Activated naive CD8-positive, alpha-beta T cell treated with anti-CD3 and anti-CD28 coated beads, Interleukin-2, amount 50 U/mL, for 16 hours (primary cell): ENCODE results near the gene IQSEC1.

Source experiments
- DNase-seq: peaks from one replicate; pipeline ENCODE4 v3.0.0-alpha.2; 2020; ENCODE audit warnings: low read depth, low spot score

The IQSEC1 gene

GRCh38 chr3:12908136-12908730 is 165.0 kb downstream of the IQSEC1 start:
- no peak for DNase-seq

GRCh38 chr3:12907729-12908128 is 165.5 kb downstream of the IQSEC1 start:
- no peak for DNase-seq

- DNase-seq = no peak
These were observed 165.9 kb downstream of the IQSEC1 start for GRCh38 chr3:12907296-12907695.

- DNase-seq = no peak
These were observed 166.3 kb downstream of the IQSEC1 start for GRCh38 chr3:12906916-12907290.

GRCh38 chr3:12906141-12906915 is 166.9 kb downstream of the IQSEC1 start:
- no peak for DNase-seq

- DNase-seq = no peak
These were observed 167.7 kb downstream of the IQSEC1 start for GRCh38 chr3:12905316-12906071.

GRCh38 chr3:12904951-12905315 is 168.3 kb downstream of the IQSEC1 start:
- DNase-seq = no peak

- DNase-seq = no peak
These were observed 169.3 kb downstream of the IQSEC1 start for GRCh38 chr3:12903881-12904280.

- no peak for DNase-seq
These were observed 170.0 kb downstream of the IQSEC1 start for GRCh38 chr3:12903000-12903800.

GRCh38 chr3:12902181-12902999 is 170.8 kb downstream of the IQSEC1 start:
- DNase-seq = no peak

GRCh38 chr3:12901623-12902045 is 171.6 kb downstream of the IQSEC1 start:
- no peak for DNase-seq

- DNase-seq = no peak
These were observed 172.3 kb downstream of the IQSEC1 start for GRCh38 chr3:12900885-12901411.

- DNase-seq = no peak
These were observed 174.1 kb downstream of the IQSEC1 start for GRCh38 chr3:12898965-12899755.

- no peak for DNase-seq
These were observed 174.8 kb downstream of the IQSEC1 start for GRCh38 chr3:12898290-12898964.

GRCh38 chr3:12897381-12898289 is 175.6 kb downstream of the IQSEC1 start:
- no peak for DNase-seq

GRCh38 chr3:12896063-12896985 is 176.9 kb downstream of the IQSEC1 start:
- DNase-seq = no peak

- DNase-seq = no peak
These were observed 177.7 kb downstream of the IQSEC1 start for GRCh38 chr3:12895391-12896062.
